GM18498 (cell line): ENCODE data around the gene TAL1.
A peak's percentile ranks its signal among the peaks of the same experiment; 100 is the strongest.

Source experiments
- ATAC-seq: cut with Tn5 transposase; IDR thresholded peaks from one replicate; pipeline ENCODE4 v1.9.1; 2021; ENCODE audit warnings: mild to moderate bottlenecking, moderate library complexity; ENCODE audit not compliant: unreplicated experiment

Gene TAL1

GRCh38 chr1:47189844-47190508, 42.0 kb downstream of the TAL1 start, which contains the start of gene PDZK1IP1:
PDZK1IP1 (minus strand) TSS chr1:47190036; CDS start chr1:47189932, 104 bp downstream.
- ATAC-seq: no peak

- no peak for ATAC-seq
Observed at GRCh38 chr1:47188791-47189785, 42.9 kb downstream of the TAL1 start.

- ATAC-seq: no peak
Observed at GRCh38 chr1:47187926-47188250, 44.1 kb downstream of the TAL1 start.

GRCh38 chr1:47187231-47187925, 44.6 kb downstream of the TAL1 start:
- no peak for ATAC-seq

- no peak for ATAC-seq
Observed at GRCh38 chr1:47186267-47187185, 45.5 kb downstream of the TAL1 start.

GRCh38 chr1:47184822-47185677, 47.0 kb downstream of the TAL1 start:
- ATAC-seq: no peak

GRCh38 chr1:47184090-47184821, 47.8 kb downstream of the TAL1 start:
- no peak for ATAC-seq

GRCh38 chr1:47183308-47184089, 48.5 kb downstream of the TAL1 start:
- no peak for ATAC-seq

GRCh38 chr1:47182676-47183235, 49.3 kb downstream of the TAL1 start:
- ATAC-seq: no peak

GRCh38 chr1:47181955-47182675, 49.9 kb downstream of the TAL1 start:
- no peak for ATAC-seq

- no peak for ATAC-seq
Observed at GRCh38 chr1:47181095-47181954, 50.7 kb downstream of the TAL1 start.

GRCh38 chr1:47180603-47181094, 51.4 kb downstream of the TAL1 start:
- no peak for ATAC-seq

GRCh38 chr1:47179988-47180563, 51.9 kb downstream of the TAL1 start:
- ATAC-seq: no peak

GRCh38 chr1:47179017-47179987, 52.7 kb downstream of the TAL1 start:
- peak; percentile 86 for ATAC-seq
